Adrenal gland (tissue), 12 donors: ENCODE measurements around the gene OR2T34. TPM values are rescaled to one million over a fixed set of nuclear protein-coding genes. Genes with fewer than 3 reads are reported as not detected.

Experiments
- DNase-seq, 7 donors: peaks; one replicate each; pipeline ENCODE4 v3.0.0-alpha.2; 2019 to 2020
- H3K27ac ChIP-seq, 5 donors: fragments of 200-600 bp; sonication (generic) in 4 of 5; 1 replicate in 3 of 5; 2 replicates in 2 of 5; pipeline versions ENCODE4 v1.5.1 to v1.8.0; 2016 to 2020; ENCODE audit warnings: mild to moderate bottlenecking in 1 of 5
- H3K27me3 ChIP-seq: fragments of 200-600 bp; 2 replicates; pipeline ENCODE4 v1.8.0; 2021
- H3K36me3 ChIP-seq, 2 donors: fragments of 200-600 bp; replicated peaks in 1 of 2; 1 replicate in 1 of 2; 2 replicates in 1 of 2; pipeline versions ENCODE4 v1.5.1 to v1.8.0; 2018 to 2022
- H3K4me1 ChIP-seq, 2 donors: fragments of 200-600 bp; replicated peaks in 1 of 2; 1 replicate in 1 of 2; 2 replicates in 1 of 2; pipeline versions ENCODE4 v1.5.1 to v1.8.0; 2018 to 2021
- H3K4me3 ChIP-seq, 4 donors: fragments of 200-600 bp; sonication (generic) in 3 of 4; one replicate each; pipeline ENCODE4 v1.5.1; 2016 to 2018
- H3K9me3 ChIP-seq, 3 donors: fragments of 200-600 bp; sonication (generic) in 1 of 3; replicated peaks in 1 of 3; 1 replicate in 2 of 3; 2 replicates in 1 of 3; pipeline versions ENCODE4 v1.5.1 to v1.8.0; 2016 to 2021
- POLR2A ChIP-seq, 2 donors: fragments of 450-650 bp; IDR thresholded peaks; one replicate each; pipeline ENCODE4 v1.6.1; 2017; ENCODE audit warnings: antibody characterized with exemption in 2 of 2, mild to moderate bottlenecking in 2 of 2, moderate library complexity in 1 of 2
- WGBS, 4 donors: extraction: QIAGEN DNeasy Blood & Tissue Kit in 2 of 4; methylation state at CpG; one replicate each; pipeline versions ENCODE4 v1.1.5 to v1.1.7; 2013 to 2017; 5-methylcytosine and 5-hydroxymethylcytosine counted together
- intact Hi-C, 2 donors: fragments of 100-400 bp; cut with DNase I; formaldehyde crosslinking; loops; one replicate each; pipeline versions ENCODE4 v1.14.1 to v1.15.0; 2022 to 2023
- polyA plus RNA-seq, 3 donors: library from polyadenylated mRNA; stranded (reverse); fragments of 200-250 nt in 2 of 3; fragments of 350-450 nt in 1 of 3; fragmentation: Illumina TruSeq in 1 of 3; extraction: RNeasy Lipid Tissue Mini Kit (QIAGEN cat#74804) in 1 of 3; gene quantifications; one replicate each; pipeline ENCODE4 v1.2.3, GENCODE V29; 2013 to 2014
- total RNA-seq, 9 donors: library from RNA; depleted of rRNA in 4 of 9; stranded (reverse); fragments of >200 nt in 4 of 9; fragments of 120-200 nt in 1 of 9; fragmentation: NEBNext Ultra II Directional in 1 of 9; extraction: Animal tissue kit (Norgen Biotek cat#: 25700) in 1 of 9; gene quantifications; one replicate each; pipeline versions ENCODE4 v1.1.0 to v1.2.4, GENCODE V29; 2013 to 2023
- TF ChIP-seq, protein P1 (sequence below), 6 experiments: fragments of 450-650 bp in 4 of 6; fragments of 200-600 bp in 2 of 6; sonication (generic) in 1 of 6; IDR thresholded peaks; 1 replicate in 5 of 6; 2 replicates in 1 of 6; pipeline versions ENCODE4 v1.5.1 to v1.8.0; 2016 to 2021; ENCODE audit warnings: antibody characterized with exemption in 6 of 6, mild to moderate bottlenecking in 2 of 6, moderate library complexity in 1 of 6
- donor health status: healthy with polysubstance abuse.
- donor health status: Bipolar disorder and iron deficiency.
- donor health status: DM: yes; HTN: yes; CAD: no.
- donor health status: DM: no; HTN: no; CAD: no.
- donor health status: DM: no; HTN: no; CAD: no.
- donor health status: DM: yes; HTN: yes; CAD: no.

OR2T34 gene
- total and polyA plus RNA-seq, 12 donors: not detected

DNA sequence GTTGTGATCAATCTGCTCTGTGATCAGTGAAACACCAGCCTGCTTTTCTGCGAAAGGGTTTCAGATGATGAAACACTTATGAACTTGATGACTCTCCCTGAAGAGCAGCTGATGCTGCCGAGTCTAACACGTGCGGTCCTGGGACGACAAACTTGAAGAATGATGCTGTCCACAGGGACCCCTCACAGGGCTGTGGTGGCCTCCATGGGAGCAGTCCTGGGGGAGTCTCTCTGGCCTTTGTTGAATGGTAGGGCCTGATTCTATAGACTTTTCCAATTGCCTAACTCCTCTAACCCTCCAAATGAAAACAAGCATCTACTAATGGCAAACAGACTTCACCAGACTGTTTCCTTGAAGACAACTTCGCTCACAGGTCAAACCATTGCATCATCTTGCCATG lies 23.0 kb upstream of the OR2T34 start, which contains the start of gene OR2T10:
OR2T10 (minus strand) TSS at position 112 of the 400 bp plus-strand sequence. CDS start 3,932 bp downstream, outside the sequence.
- no peaks in the 10 kb centered on the region for H3K36me3 ChIP-seq
- no peaks in the 10 kb centered on the region for H3K9me3 ChIP-seq
- TF ChIP-seq POLR2A (IDR thresholded peaks at IDR 0.05): no peak
- TF ChIP-seq, protein P1, sequence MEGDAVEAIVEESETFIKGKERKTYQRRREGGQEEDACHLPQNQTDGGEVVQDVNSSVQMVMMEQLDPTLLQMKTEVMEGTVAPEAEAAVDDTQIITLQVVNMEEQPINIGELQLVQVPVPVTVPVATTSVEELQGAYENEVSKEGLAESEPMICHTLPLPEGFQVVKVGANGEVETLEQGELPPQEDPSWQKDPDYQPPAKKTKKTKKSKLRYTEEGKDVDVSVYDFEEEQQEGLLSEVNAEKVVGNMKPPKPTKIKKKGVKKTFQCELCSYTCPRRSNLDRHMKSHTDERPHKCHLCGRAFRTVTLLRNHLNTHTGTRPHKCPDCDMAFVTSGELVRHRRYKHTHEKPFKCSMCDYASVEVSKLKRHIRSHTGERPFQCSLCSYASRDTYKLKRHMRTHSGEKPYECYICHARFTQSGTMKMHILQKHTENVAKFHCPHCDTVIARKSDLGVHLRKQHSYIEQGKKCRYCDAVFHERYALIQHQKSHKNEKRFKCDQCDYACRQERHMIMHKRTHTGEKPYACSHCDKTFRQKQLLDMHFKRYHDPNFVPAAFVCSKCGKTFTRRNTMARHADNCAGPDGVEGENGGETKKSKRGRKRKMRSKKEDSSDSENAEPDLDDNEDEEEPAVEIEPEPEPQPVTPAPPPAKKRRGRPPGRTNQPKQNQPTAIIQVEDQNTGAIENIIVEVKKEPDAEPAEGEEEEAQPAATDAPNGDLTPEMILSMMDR (IDR thresholded peaks at IDR 0.05): no peak
- no peak within 1 kb of the TSS for H3K4me3 ChIP-seq
- WGBS, 4 donors: 69 to 79% (median 74%) methylated on average over 4 to 6 of the region's 6 CpGs
- H3K4me1 ChIP-seq: no peaks in the 10 kb centered on the region
- H3K27me3 ChIP-seq: no peaks in the 10 kb centered on the region
- DNase-seq: no peak
- no peak within 1 kb of the TSS for H3K27ac ChIP-seq
- intact Hi-C loops: no loop called here

DNA sequence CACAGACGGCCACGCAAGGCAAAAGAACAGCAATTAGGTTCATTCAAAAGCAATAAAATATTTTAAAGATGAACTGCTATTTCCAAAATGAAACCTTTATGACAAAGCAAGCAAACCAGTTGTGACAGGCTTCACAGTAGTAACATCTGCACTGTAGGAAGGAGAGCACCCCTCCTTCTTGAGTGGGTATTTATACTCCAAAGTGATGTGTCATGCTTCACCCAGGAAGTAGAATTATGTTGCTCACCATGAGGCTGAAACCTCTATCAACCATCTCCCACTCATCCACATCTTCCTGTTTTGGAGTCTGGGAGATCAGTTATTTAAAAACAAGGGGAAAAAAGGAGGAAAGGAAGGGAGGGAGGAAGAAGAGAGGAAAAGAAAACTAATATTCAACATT lies 22.1 kb upstream of the OR2T34 start:
- intact Hi-C loops: no loop called here
- Histone ChIP-seq H3K36me3 (no peaks in the 10 kb centered on the region), H3K4me1 (no peaks in the 10 kb centered on the region), H3K27ac (no peak overlapping the region), H3K27me3 (no peaks in the 10 kb centered on the region), H3K4me3 (no peak overlapping the region), H3K9me3 (no peaks in the 10 kb centered on the region)
- WGBS, 4 donors: 61 to 72% (median 67%) methylated on average over 2 of the region's 2 CpGs
- DNase-seq: no peak
- no peak for TF ChIP-seq POLR2A (IDR thresholded peaks at IDR 0.05)
- TF ChIP-seq, protein P1 (IDR thresholded peaks at IDR 0.05): no peak

DNA sequence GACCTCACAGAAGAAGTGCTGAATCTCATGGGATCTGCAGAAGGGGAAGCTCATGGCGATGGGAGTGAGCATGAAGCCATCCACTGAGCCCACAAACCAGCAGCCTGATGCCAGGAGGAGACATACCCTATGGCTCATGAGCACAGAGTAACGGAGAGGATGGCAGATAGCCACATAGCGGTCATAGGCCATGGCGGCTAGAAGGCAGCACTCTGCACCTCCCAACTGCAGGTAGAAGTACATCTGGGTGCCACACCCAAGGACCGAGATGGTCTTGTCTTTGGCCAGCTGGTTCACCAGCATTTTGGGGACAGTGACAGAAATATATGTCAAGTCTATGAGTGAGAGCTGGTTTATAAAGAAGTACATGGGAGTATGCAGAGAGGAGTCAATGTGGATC lies 18.7 kb upstream of the OR2T34 start:
- intact Hi-C loops: no loop called here
- H3K9me3 ChIP-seq: no peaks in the 10 kb centered on the region
- no peak for DNase-seq
- WGBS, 4 donors: 76 to 91% (median 79%) methylated on average over 5 of the region's 5 CpGs
- no peak overlapping the region for H3K4me3 ChIP-seq
- TF ChIP-seq POLR2A (IDR thresholded peaks at IDR 0.05): no peak
- TF ChIP-seq, protein P1 (IDR thresholded peaks at IDR 0.05): no peak
- H3K36me3 ChIP-seq: no peaks in the 10 kb centered on the region
- no peaks in the 10 kb centered on the region for H3K27me3 ChIP-seq
- no peaks in the 10 kb centered on the region for H3K4me1 ChIP-seq
- no peak overlapping the region for H3K27ac ChIP-seq

DNA sequence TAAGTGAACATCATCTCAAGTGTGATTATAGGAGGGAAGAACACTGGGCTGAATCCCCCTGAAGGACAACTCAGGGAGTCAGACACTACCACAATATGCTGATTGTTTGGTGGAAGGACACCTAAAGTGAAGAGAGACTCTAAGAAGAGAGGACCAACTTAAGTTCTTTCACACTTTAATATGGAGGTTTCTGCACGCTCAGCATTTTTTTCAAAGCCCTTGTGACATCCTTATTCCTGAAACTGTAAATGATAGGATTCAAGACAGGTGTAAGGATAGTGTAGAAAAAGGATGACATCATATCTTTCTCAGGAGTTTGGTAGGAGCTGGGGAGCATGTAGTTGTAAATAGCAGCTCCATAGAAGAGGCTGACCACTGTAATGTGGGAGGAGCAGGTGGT lies 18.1 kb upstream of the OR2T34 start:
- Histone ChIP-seq H3K4me1 (no peaks in the 10 kb centered on the region), H3K9me3 (no peaks in the 10 kb centered on the region), H3K27ac (no peak overlapping the region), H3K27me3 (no peaks in the 10 kb centered on the region), H3K4me3 (no peak overlapping the region), H3K36me3 (no peaks in the 10 kb centered on the region)
- 58 to 70% (median 59%) methylated on average over 1 of the region's 1 CpG for WGBS, 4 donors
- intact Hi-C loops: no loop called here
- no peak for DNase-seq
- no peak for TF ChIP-seq POLR2A (IDR thresholded peaks at IDR 0.05)
- TF ChIP-seq, protein P1 (IDR thresholded peaks at IDR 0.05): no peak
